NCI-H1105 (cell line): ENCODE measurements around the gene HRH1.
A peak's percentile ranks its signal among the peaks of the same experiment; 100 is the strongest.
"Not testable (repeated sequence)": the region's sequence is repeated elsewhere in the genome, so short reads cannot be mapped to it uniquely, and the experiment has no call there.

Source experiments
- DNase-seq: peaks from one replicate; lab custom pipeline; 2025; lab: John Stamatoyannopoulos, UW

HRH1 gene

GRCh38 chr3:11205881-11206280 is 51.6 kb downstream of the HRH1 start:
- not testable (repeated sequence) for DNase-seq

DNA sequence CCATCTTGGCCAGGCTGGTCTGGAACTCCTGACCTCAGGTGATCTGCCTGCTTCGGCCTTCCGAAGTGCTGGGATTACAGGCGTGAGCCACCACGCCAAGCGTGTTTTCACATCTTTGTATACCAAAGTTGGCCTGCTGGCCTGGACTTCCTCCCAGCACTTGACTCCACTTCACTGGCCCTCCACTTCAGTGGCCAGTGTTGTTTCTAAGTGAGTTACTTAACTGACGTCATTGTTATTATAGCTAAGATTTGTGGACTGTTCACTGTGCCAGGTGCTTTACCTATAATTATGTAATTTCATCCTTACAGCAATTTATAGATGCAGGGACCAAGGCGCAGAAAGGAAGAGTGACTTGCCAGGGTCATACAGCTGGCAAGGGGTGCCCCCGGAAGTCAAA is 52.0 kb downstream of the HRH1 start:
- peak; percentile 19 for DNase-seq

- DNase-seq = no peak
Measured at GRCh38 chr3:11206953-11207352, 52.7 kb downstream of the HRH1 start.

- no peak for DNase-seq
Measured at GRCh38 chr3:11211531-11212298, 57.4 kb downstream of the HRH1 start.

- no peak for DNase-seq
Measured at GRCh38 chr3:11212299-11212608, 58.0 kb downstream of the HRH1 start.

DNA sequence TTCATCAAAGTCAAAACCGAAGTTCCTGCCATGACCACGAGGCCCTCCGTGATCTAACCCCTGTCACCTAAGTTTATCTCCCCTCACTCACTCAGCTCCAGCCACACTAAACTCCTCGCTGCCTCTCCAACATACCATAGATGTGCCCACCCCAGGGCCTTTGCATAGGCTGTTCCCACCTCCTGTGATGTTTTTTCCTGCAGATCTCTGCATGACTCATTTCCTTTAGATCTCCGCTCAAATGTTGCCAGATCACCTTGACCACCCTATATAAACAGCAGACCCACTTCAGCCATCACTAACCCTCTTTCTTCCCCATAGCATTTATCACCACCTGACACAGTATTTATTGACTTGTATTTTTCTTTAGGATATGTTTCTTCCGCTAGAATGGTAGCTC is 58.5 kb downstream of the HRH1 start:
- no peak for DNase-seq

GRCh38 chr3:11213810-11214450 is 59.6 kb downstream of the HRH1 start:
- DNase-seq = no peak

DNA sequence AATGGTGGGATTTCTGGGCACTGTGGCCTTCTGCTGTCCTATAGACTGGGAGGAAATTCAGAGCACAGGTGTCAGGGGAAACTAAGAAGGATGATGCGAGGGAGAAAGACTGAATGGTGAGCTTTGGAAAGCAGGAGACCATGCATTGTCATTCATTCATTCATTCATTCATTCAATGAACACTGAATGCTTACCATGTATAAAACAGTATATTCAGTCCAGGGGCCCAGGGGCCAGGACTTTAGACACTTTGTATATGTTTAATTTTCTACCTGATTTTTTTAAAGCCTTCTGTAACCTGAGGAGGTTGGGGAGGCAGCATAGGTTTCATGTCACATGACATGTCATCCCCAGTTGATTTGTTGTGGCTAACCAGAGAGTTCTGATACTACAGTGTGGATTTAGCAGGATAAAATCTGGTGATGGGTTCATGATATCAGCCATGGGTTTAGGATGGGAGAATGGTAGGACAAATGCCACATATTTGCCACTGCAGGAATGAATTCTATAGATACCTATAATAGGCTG is 60.2 kb downstream of the HRH1 start:
- no peak for DNase-seq

- DNase-seq = not testable (repeated sequence)
Measured at GRCh38 chr3:11217370-11217769, 63.1 kb downstream of the HRH1 start.

GRCh38 chr3:11220230-11220629 is 65.9 kb downstream of the HRH1 start:
- DNase-seq = no peak

GRCh38 chr3:11221818-11222415 is 67.6 kb downstream of the HRH1 start:
- no peak for DNase-seq

DNA sequence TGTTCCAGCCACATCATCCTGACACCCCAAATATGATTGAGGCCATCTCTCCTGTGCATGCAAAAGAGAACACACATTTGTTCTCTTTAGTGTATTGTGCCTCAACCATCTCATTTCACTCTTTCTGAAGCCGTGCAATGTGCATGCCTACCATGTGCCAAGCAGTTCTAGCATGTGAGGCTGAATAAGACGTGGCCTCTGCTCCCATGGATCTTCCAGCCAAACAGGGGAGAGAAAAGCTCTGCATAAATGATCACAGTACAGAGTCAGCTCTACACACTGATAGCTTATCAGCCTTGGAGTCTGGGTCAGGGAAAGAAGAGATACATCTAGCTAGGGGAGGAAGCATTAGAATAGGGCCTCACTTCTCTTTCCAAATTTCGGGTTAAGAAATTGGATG is 69.7 kb downstream of the HRH1 start:
- DNase-seq = no peak

GRCh38 chr3:11224870-11225229 is 70.6 kb downstream of the HRH1 start:
- DNase-seq = no peak

- DNase-seq = no peak
Measured at GRCh38 chr3:11226042-11226370, 71.7 kb downstream of the HRH1 start.

GRCh38 chr3:11228041-11228440 is 73.7 kb downstream of the HRH1 start:
- no peak for DNase-seq

DNA sequence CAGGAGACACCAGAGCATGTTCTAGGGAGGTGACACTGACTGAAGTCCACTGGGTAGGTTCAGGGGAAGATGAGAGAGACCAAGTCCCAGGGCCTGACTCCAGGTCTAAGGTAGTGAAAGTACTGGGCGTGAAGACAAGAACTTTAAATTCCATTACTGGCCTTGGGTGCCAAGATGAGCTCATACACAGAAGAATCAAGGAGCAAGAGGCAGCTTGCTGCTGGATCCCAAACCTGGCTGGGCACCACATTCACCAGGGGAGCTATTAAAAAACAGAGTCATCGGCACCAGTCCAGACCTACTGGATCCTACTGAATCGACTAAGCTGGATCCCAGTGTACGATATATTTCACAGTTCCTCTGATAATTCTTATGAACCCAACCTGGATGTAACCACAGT is 75.8 kb downstream of the HRH1 start:
- no peak for DNase-seq

DNA sequence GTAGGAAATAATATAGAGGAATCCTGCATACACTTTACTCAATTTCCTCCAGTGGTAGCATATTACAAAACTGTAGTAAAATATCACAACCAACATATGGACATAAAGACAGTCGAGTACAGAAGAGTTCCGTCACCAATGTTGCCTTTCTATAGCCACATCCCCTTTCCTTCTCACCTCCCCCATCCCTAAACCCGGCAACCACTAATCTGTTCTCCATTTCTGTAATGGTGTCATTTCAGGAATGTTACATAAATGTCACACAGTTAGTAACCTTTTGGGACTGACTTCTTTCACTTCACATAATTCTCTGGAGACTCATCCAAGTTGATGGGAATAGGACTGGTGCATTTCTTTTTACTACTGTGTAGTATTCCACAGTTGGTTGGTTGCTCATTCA is 76.5 kb downstream of the HRH1 start:
- no peak for DNase-seq

- no peak for DNase-seq
Measured at GRCh38 chr3:11235385-11235784, 81.1 kb downstream of the HRH1 start.

DNA sequence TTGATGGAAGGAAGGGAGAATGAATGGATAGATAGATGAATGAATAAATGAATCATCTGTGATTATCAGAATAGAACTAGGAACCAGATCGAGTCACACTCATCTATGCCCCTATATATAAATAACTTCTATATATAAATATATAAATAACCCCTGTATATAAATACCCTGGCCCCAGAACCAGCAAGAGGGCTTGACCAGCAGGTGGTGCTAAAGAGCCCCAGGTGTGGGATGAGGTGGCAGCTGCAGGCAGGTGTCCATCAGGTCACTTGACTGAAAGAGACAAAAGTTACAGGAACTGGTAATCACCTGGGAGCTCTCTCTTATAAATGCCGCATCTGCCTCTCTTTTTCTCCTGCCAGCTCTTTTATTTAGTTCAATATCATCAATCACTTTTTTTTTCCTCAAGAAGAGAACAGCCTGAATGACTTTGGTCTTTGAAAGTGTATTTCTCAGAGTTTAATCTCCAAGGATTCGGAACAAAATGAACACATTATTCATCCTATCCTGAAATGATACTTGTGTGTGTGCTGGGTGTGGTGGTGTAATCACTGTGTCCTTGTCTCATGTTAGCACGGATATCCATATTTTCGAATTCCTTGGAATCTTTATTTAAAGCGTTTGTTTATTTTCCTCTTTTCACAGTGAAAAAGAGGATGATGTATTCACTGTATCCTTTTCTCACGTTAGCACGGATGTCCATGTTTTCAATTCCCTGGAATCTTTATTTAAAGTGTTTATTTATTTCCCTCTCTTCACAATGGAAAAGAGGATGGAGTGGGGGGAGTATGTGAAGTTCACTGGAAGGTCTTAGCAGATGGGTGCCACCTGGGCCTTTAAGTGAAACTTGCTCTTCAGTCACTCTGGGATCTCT is 82.5 kb downstream of the HRH1 start:
- peak; percentile 80 for DNase-seq

DNA sequence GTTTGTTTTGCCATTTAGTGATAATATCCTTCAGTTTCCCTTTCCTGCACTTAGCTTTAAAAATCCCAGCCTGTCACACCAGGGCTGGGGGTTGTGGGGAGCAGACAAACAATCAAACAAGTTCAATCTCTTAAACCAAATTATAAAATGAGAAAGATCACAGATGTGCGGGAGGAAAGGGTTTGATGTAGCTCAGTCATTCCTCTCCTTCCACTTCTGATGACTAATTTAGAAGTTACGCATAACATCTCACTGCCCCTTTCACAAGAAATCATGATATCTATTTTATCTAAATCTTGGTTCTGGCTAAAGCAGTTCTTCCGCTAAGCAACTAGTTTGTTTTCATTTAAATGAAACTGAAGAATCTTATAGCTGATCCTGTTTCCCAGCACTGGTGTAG is 83.8 kb downstream of the HRH1 start:
- DNase-seq = no peak

- no peak for DNase-seq
Measured at GRCh38 chr3:11238880-11239279, 84.6 kb downstream of the HRH1 start.

GRCh38 chr3:11239796-11240195 is 85.5 kb downstream of the HRH1 start:
- no peak for DNase-seq

DNA sequence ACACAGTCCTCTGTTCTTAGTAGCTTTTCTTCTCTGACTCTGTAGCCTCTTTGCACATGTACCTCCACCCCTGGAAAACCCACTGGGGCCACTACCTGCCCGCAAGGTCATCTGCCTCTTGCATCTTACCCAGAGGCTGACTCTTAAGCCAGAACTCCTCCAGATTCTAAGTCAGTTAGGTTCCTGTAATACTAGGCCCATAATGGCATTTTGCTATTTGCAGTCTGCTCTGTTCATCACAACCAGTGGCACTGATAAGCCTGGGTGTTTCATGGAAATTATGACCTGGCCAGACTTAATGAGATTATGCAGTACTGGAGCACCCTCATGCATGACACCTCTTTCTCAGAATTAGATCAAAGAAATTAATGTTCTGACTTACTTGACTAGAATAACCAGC is 86.2 kb downstream of the HRH1 start:
- DNase-seq = no peak
